Measurements from ENCODE around the gene HNF1A.
"Not testable (repeated sequence)": the region's sequence is repeated elsewhere in the genome, so short reads cannot be mapped to it uniquely, and the experiment has no call there.

The HNF1A gene

GRCh38 chr12:120941412-120941811 is 36.9 kb upstream of the HNF1A start:
- no peak overlapping the region for H3K27ac ChIP-seq (ENCODE audit: low read length)
- no peaks in the 10 kb centered on the region for H3K9me3 ChIP-seq (ENCODE audit: control insufficient read depth in 1 of 2, low read length in 2 of 2)
- no peaks in the 10 kb centered on the region for H3K36me3 ChIP-seq (ENCODE audit: control insufficient read depth in 1 of 2, insufficient read depth in 2 of 2, low read length in 2 of 2)
- no peaks in the 10 kb centered on the region for H3K4me1 ChIP-seq (ENCODE audit: control insufficient read depth in 1 of 2, insufficient read depth in 2 of 2, low read length in 2 of 2)
- no peaks in the 10 kb centered on the region for H3K27me3 ChIP-seq (ENCODE audit: low read depth, low read length)
- no peak overlapping the region for H3K4me3 ChIP-seq (ENCODE audit: low read depth in 1 of 2, low read length in 2 of 2)

GRCh38 chr12:120941846-120942405 is 36.4 kb upstream of the HNF1A start:
- Histone ChIP-seq H3K27me3 (ENCODE audit: low read depth, low read length) (no peaks in the 10 kb centered on the region), H3K27ac (ENCODE audit: low read length) (no peak overlapping the region), H3K9me3 (ENCODE audit: control insufficient read depth in 1 of 2, low read length in 2 of 2) (no peaks in the 10 kb centered on the region), H3K4me3 (ENCODE audit: low read depth in 1 of 2, low read length in 2 of 2) (no peak overlapping the region), H3K36me3 (ENCODE audit: control insufficient read depth in 1 of 2, insufficient read depth in 2 of 2, low read length in 2 of 2) (no peaks in the 10 kb centered on the region), H3K4me1 (ENCODE audit: control insufficient read depth in 1 of 2, insufficient read depth in 2 of 2, low read length in 2 of 2) (no peaks in the 10 kb centered on the region)

DNA sequence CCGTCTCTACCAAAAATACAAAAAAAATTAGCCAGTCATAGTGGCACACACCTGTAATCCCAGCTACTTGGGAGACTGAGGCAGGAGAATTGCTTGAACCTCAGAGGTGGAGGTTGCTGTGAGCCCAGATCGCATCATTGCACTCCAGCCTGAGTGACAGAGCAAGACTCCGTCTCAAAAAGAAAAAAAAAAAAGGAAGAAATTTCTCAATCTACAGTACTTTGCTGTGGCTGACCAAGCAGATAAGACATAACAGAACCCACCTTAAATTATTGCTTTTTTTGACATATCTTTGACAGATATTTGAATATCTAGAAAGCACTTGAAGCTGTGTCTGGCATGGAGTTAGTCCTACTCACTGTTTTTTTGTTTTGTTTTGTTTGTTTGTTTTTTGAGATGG is 34.9 kb upstream of the HNF1A start:
- Histone ChIP-seq H3K27ac (ENCODE audit: low read length) (no peak overlapping the region), H3K4me1 (ENCODE audit: control insufficient read depth in 1 of 2, insufficient read depth in 2 of 2, low read length in 2 of 2) (no peaks in the 10 kb centered on the region), H3K4me3 (ENCODE audit: low read depth in 1 of 2, low read length in 2 of 2) (no peak overlapping the region), H3K9me3 (ENCODE audit: control insufficient read depth in 1 of 2, low read length in 2 of 2) (no peaks in the 10 kb centered on the region), H3K27me3 (ENCODE audit: low read depth, low read length) (no peaks in the 10 kb centered on the region), H3K36me3 (ENCODE audit: control insufficient read depth in 1 of 2, insufficient read depth in 2 of 2, low read length in 2 of 2) (no peaks in the 10 kb centered on the region)

DNA sequence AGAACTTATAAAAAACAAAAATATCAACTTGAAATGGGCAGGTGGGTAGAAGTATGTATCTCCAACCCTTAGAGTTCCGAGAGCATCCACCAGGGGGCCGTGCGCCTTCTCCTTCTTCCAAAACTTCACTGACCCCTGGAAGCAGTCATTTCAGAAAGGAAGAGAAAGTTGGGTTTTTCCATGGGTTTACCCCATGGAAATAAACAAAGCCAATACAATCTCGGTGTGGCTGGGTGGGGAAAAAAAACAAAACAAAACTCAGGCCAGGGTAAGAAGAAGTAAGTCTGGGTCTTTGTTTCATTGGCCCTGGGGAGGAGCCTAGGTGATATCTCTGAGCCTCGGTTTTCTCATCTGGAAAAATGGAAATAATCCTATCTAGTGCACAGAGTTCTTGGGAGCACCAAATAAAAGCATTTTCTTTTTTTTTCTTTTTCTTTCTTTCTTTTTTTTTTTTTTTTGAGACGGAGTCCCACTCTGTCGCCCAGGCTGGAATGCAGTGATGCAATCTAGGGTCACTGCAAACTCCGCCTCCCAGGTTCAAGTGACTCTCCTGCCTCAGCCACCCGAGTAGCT is 33.6 kb upstream of the HNF1A start:
- no peak overlapping the region for H3K27ac ChIP-seq (ENCODE audit: low read length)
- H3K36me3 ChIP-seq (ENCODE audit: control insufficient read depth in 1 of 2, insufficient read depth in 2 of 2, low read length in 2 of 2): no peaks in the 10 kb centered on the region

GRCh38 chr12:120945516-120945915 is 32.8 kb upstream of the HNF1A start:
- not testable (repeated sequence) for H3K27ac ChIP-seq (ENCODE audit: low read length); H3K4me1 ChIP-seq (ENCODE audit: control insufficient read depth in 1 of 2, insufficient read depth in 2 of 2, low read length in 2 of 2); H3K4me3 ChIP-seq (ENCODE audit: low read depth in 1 of 2, low read length in 2 of 2); H3K9me3 ChIP-seq (ENCODE audit: control insufficient read depth in 1 of 2, low read length in 2 of 2); H3K36me3 ChIP-seq (ENCODE audit: control insufficient read depth in 1 of 2, insufficient read depth in 2 of 2, low read length in 2 of 2); H3K27me3 ChIP-seq (ENCODE audit: low read depth, low read length)

More for the DNA sequence above, 33.6 kb upstream of the HNF1A start:
- Histone ChIP-seq H3K9me3 (ENCODE audit: control insufficient read depth in 1 of 2, low read length in 2 of 2) (no peaks in the 10 kb centered on the region), H3K4me3 (ENCODE audit: low read depth in 1 of 2, low read length in 2 of 2) (no peak overlapping the region), H3K4me1 (ENCODE audit: control insufficient read depth in 1 of 2, insufficient read depth in 2 of 2, low read length in 2 of 2) (no peaks in the 10 kb centered on the region), H3K27me3 (ENCODE audit: low read depth, low read length) (no peaks in the 10 kb centered on the region)

DNA sequence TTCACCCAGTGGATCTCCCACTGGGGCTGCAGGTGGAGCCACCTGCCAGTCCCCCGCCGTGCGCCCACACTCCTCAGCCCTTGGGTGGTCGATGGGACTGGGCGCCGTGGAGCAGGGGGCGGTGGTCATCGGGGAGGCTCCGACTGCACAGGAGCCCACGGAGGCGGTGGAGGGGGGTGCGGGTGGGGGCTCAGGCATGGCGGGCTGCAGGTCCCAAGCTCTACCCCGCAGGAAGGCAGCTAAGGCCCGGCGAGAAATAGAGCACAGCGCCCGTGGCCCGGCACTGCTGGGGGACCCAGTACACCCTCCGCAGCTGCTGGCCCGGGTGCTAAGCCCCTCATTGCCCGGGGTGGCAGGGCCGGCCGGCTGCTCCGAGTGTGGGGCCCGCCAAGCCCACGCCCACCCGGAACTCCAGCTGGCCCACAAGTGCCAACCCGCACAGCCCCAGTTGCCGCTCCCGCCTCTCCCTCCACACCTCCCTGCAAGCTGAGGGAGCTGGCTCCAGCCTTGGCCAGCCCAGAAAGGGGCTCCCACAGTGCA is 28.0 kb upstream of the HNF1A start:
- H3K36me3 ChIP-seq (ENCODE audit: control insufficient read depth in 1 of 2, insufficient read depth in 2 of 2, low read length in 2 of 2); H3K9me3 ChIP-seq (ENCODE audit: control insufficient read depth in 1 of 2, low read length in 2 of 2); H3K27ac ChIP-seq (ENCODE audit: low read length); H3K4me3 ChIP-seq (ENCODE audit: low read depth in 1 of 2, low read length in 2 of 2); H3K27me3 ChIP-seq (ENCODE audit: low read depth, low read length); H3K4me1 ChIP-seq (ENCODE audit: control insufficient read depth in 1 of 2, insufficient read depth in 2 of 2, low read length in 2 of 2): not testable (repeated sequence)

- Histone ChIP-seq H3K27ac (ENCODE audit: low read length) (no peak overlapping the region), H3K9me3 (ENCODE audit: control insufficient read depth in 1 of 2, low read length in 2 of 2) (no peaks in the 10 kb centered on the region), H3K4me3 (ENCODE audit: low read depth in 1 of 2, low read length in 2 of 2) (no peak overlapping the region), H3K4me1 (ENCODE audit: control insufficient read depth in 1 of 2, insufficient read depth in 2 of 2, low read length in 2 of 2) (no peaks in the 10 kb centered on the region), H3K36me3 (ENCODE audit: control insufficient read depth in 1 of 2, insufficient read depth in 2 of 2, low read length in 2 of 2) (no peaks in the 10 kb centered on the region), H3K27me3 (ENCODE audit: low read depth, low read length) (no peaks in the 10 kb centered on the region)
Observed at GRCh38 chr12:120950807-120951206, 27.5 kb upstream of the HNF1A start.

DNA sequence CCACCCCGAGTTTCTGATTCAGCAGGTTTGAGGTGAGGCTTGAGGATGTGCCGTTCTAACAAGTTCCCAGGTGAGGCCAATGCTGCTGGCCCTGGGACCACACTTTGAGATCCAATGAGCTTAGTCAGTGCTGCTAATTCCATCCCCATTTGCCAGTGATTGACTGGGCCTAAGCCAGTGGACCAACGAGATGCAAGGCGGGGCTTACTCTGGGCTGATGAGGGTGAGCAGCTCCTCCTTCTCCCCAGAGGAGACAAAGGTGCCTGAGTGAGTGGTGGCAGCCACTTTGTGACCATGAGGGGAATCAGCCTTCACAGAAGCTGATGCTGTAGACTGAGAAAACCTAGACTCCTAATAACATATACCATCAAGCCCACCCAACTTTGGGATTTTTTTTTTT is 23.1 kb upstream of the HNF1A start:
- no peaks in the 10 kb centered on the region for H3K36me3 ChIP-seq (ENCODE audit: control insufficient read depth in 1 of 2, insufficient read depth in 2 of 2, low read length in 2 of 2)
- no peak overlapping the region for H3K27ac ChIP-seq (ENCODE audit: low read length)
- no peaks in the 10 kb centered on the region for H3K27me3 ChIP-seq (ENCODE audit: low read depth, low read length)
- no peak overlapping the region for H3K4me3 ChIP-seq (ENCODE audit: low read depth in 1 of 2, low read length in 2 of 2)
- no peaks in the 10 kb centered on the region for H3K9me3 ChIP-seq (ENCODE audit: control insufficient read depth in 1 of 2, low read length in 2 of 2)
- H3K4me1 ChIP-seq (ENCODE audit: control insufficient read depth in 1 of 2, insufficient read depth in 2 of 2, low read length in 2 of 2): no peaks in the 10 kb centered on the region

- Histone ChIP-seq H3K4me1 (ENCODE audit: control insufficient read depth in 1 of 2, insufficient read depth in 2 of 2, low read length in 2 of 2) (no peaks in the 10 kb centered on the region), H3K27ac (ENCODE audit: low read length) (no peak overlapping the region), H3K4me3 (ENCODE audit: low read depth in 1 of 2, low read length in 2 of 2) (no peak overlapping the region), H3K36me3 (ENCODE audit: control insufficient read depth in 1 of 2, insufficient read depth in 2 of 2, low read length in 2 of 2) (no peaks in the 10 kb centered on the region), H3K9me3 (ENCODE audit: control insufficient read depth in 1 of 2, low read length in 2 of 2) (no peaks in the 10 kb centered on the region), H3K27me3 (ENCODE audit: low read depth, low read length) (no peaks in the 10 kb centered on the region)
Observed at GRCh38 chr12:120956579-120957300, 21.6 kb upstream of the HNF1A start.

- Histone ChIP-seq H3K4me3 (ENCODE audit: low read depth in 1 of 2, low read length in 2 of 2) (no peak overlapping the region), H3K27ac (ENCODE audit: low read length) (no peak overlapping the region), H3K4me1 (ENCODE audit: control insufficient read depth in 1 of 2, insufficient read depth in 2 of 2, low read length in 2 of 2) (no peaks in the 10 kb centered on the region)
Observed at GRCh38 chr12:120959111-120959878, 19.0 kb upstream of the HNF1A start.

DNA sequence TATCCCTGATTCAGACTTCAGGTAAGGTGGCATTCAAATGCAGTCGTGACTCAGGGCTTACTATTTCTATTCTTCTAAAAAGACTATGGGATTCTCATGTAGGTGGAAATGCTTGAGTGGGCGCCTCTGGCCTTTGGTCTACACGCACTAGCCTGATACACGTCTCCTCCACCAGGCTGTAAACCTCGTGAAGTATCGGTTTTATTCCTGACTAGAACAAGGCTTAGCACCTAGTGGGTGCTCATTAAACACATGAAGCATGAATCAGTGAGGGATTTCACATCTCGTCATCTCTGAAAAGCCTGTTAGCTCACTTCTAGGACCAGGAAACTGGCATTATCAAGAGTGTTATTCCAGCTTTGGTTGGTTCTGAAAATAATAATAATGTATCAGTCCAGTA is 17.7 kb upstream of the HNF1A start:
- H3K36me3 ChIP-seq (ENCODE audit: control insufficient read depth in 1 of 2, insufficient read depth in 2 of 2, low read length in 2 of 2): no peaks in the 10 kb centered on the region
- no peaks in the 10 kb centered on the region for H3K4me1 ChIP-seq (ENCODE audit: control insufficient read depth in 1 of 2, insufficient read depth in 2 of 2, low read length in 2 of 2)
- no peak overlapping the region for H3K4me3 ChIP-seq (ENCODE audit: low read depth in 1 of 2, low read length in 2 of 2)
- H3K9me3 ChIP-seq (ENCODE audit: control insufficient read depth in 1 of 2, low read length in 2 of 2): no peaks in the 10 kb centered on the region
- H3K27ac ChIP-seq (ENCODE audit: low read length): no peak overlapping the region
- H3K27me3 ChIP-seq (ENCODE audit: low read depth, low read length): no peaks in the 10 kb centered on the region

More at GRCh38 chr12:120959111-120959878, 19.0 kb upstream of the HNF1A start:
- Histone ChIP-seq H3K27me3 (ENCODE audit: low read depth, low read length) (no peaks in the 10 kb centered on the region), H3K36me3 (ENCODE audit: control insufficient read depth in 1 of 2, insufficient read depth in 2 of 2, low read length in 2 of 2) (no peaks in the 10 kb centered on the region), H3K9me3 (ENCODE audit: control insufficient read depth in 1 of 2, low read length in 2 of 2) (no peaks in the 10 kb centered on the region)
